Inflammatory macrophage (primary cell): ENCODE results near the gene PIGN.

ENCODE experiments used
- DNase-seq, 2 donors: peaks; one replicate each; pipeline ENCODE4 v3.0.0-alpha.2; 2020 to 2022

Gene PIGN

GRCh38 chr18:62105376-62105775 is 81.5 kb downstream of the PIGN start:
- no peak for DNase-seq

- DNase-seq = no peak
Observed at GRCh38 chr18:62102221-62102620, 84.6 kb downstream of the PIGN start.

GRCh38 chr18:62101321-62101721 is 85.5 kb downstream of the PIGN start:
- no peak for DNase-seq

- DNase-seq = no peak
Observed at GRCh38 chr18:62098960-62099359, 87.9 kb downstream of the PIGN start.

GRCh38 chr18:62097698-62098097 is 89.2 kb downstream of the PIGN start:
- DNase-seq = no peak

- no peak for DNase-seq
Observed at GRCh38 chr18:62091487-62092120, 95.3 kb downstream of the PIGN start.

GRCh38 chr18:62089174-62089573 is 97.7 kb downstream of the PIGN start:
- no peak for DNase-seq

GRCh38 chr18:62088156-62088555 is 98.7 kb downstream of the PIGN start:
- DNase-seq = no peak

- DNase-seq = peak; percentile 75 to 76
Observed at GRCh38 chr18:62085756-62086155, 101.1 kb downstream of the PIGN start.

- no peak for DNase-seq
Observed at GRCh38 chr18:62081761-62082294, 105.0 kb downstream of the PIGN start.

- DNase-seq = no peak
Observed at GRCh38 chr18:62081248-62081647, 105.6 kb downstream of the PIGN start.

- no peak for DNase-seq
Observed at GRCh38 chr18:62080172-62080900, 106.5 kb downstream of the PIGN start.

- no peak for DNase-seq
Observed at GRCh38 chr18:62073461-62074281, 113.2 kb downstream of the PIGN start.

GRCh38 chr18:62072370-62072769 is 114.5 kb downstream of the PIGN start:
- no peak for DNase-seq

GRCh38 chr18:62071071-62071470 is 115.8 kb downstream of the PIGN start:
- no peak for DNase-seq

- no peak for DNase-seq
Observed at GRCh38 chr18:62070302-62070701, 116.6 kb downstream of the PIGN start.

- peak in 1 of 2 donors; percentile 41 for DNase-seq
Observed at GRCh38 chr18:62069556-62069955, 117.3 kb downstream of the PIGN start.

GRCh38 chr18:62066102-62066818 is 120.6 kb downstream of the PIGN start:
- peak in 1 of 2 donors; percentile 52 for DNase-seq

GRCh38 chr18:62064361-62064760 is 122.5 kb downstream of the PIGN start:
- no peak for DNase-seq

- DNase-seq = no peak
Observed at GRCh38 chr18:62061821-62062478, 124.9 kb downstream of the PIGN start.

GRCh38 chr18:62060820-62061219 is 126.0 kb downstream of the PIGN start:
- DNase-seq = no peak

- no peak for DNase-seq
Observed at GRCh38 chr18:62054929-62055498, 131.8 kb downstream of the PIGN start.
